Activated CD4-positive, alpha-beta T cell treated with anti-CD3 and anti-CD28 coated beads, Interleukin-10, Interleukin-2, amounts not matched to agents 100 ng/mL and 50 ng/mL, durations not matched to agents 16 hours and 8 hours (primary cell): ENCODE results near the gene PCNX1.

Experiments
- DNase-seq: peaks from one replicate; pipeline ENCODE4 v3.0.0-alpha.2; 2020

PCNX1 gene

DNA sequence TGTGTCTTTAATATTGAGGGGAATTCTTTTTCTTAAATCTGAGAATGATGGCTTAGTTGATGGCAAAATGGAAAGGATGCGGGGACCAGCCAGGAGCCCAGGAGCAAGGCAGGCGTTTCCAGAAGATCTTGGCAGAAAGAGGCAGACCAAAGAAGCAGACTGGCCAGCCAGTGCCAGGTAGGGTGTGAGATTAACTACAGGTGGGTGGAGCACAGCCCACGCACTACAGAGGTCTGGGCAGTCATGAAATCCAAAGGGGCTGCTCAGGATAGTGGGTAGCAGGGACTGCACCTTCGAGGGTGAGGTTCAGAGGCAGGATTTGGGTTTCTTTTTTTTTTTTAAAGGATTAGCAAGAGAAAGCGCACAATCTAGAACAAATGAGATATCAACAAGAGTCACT is 17.7 kb upstream of the PCNX1 start:
- no peak for DNase-seq

DNA sequence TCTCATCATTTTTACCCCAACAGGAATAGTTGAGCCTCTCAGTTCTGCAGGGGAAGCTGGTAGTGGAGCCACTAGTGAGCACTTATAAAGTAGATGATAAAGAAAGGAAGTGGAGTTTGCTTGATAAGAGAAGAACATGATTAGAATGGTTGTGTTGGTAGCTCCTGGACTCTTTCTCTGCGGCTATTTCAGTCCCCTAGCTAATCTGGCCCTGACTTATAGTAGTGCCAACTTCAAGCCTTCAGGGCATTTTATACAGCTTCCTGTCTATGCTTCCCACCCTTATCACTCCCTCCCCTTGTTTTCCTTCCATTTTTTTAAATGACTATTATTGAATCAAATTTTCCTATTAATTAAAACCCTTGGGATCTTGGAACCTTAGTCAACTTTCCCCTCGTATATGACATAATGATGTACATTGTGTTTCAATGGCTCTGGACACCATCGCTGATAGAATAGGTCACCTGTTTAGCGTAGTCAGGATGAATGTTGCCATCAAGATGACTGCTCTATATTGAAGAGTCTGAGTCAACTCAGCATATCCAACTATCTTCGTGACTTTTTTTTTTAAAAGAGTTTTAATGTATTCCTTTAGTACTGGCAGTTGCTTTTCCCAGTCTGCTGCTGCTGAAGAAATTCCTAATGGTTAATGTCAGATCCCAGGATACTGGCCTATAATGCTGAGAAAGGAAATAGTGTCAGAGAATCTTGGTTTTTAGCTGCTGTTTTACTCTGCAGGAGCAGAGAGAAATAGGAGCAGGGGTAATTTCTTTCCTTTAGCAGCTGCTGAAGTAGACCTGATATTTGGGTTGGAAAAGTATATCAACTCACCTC is 16.2 kb upstream of the PCNX1 start:
- no peak for DNase-seq

DNA sequence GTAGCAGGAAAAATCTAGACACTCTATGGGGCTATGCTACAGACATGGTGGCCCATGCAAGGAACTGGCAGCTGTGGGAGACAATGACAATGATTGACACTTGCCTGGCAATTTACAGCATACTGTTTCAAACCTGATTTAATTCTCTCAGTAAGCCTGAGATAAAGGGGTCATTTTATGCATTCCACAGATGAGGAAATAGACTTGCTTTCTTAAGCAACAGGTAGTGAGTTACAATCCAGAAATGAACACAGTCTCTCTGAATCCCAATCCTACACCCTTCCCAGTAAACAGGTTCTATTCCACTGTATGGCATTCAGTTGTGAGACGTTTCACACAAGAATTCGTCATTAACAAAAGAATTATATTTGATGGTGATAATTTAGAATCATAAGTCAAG is 15.5 kb upstream of the PCNX1 start:
- no peak for DNase-seq

DNA sequence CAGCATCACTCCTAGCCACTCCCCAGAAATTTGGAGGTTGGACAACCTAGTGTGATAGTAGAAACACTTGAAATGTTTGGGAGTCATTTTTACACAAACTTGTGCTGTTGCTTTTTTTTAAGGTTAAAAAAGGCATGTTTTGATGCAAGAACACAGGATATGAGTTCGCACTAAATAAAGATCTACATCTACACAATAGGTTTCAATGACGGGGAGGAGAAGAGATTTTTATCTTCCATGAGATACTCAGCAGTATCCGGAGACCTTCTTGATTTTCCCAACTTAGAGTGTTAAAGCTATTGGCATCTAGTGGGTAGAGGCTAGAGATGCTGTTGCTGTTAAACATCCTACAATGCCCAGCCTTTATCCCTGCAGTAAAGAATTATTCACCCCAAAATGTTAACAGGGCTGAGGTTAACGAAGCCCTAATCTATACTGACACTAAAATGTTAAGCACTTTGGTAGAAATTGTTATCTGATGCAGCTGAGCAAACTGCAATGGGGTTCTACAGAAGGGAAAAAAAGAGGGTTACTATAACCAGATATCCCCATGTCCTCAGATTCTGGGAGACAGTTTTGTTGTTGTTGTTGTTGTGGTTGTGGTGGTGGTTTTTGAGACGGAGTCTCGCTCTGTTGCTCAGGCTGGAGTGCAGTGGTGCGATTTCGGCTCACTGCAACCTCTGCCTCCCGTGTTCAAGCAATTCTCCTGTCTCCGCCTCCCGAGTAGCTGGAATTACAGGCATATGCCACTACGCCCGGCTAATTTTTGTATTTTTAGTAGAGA is 14.0 kb upstream of the PCNX1 start:
- peak; percentile 53 for DNase-seq

DNA sequence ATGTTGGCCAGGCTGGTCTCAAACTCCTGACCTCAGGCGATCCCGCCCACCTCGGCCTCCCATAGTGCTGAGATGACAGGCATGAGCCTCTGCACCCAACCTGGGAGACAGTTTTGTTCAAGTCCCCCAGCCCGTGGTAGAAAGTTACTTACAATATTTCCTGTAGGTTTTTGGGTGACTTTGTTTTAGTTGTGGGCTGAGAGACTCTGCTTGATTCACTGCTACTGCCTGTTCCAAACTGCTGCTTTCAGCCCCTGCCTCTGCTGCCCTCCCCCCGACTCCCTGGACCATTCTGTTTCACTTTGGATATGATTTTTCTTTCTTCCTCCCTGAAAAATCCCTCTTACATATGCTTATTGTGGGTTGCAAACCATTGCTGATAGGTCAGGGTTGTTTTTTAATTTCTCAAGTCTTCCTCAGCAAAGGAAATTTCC is 13.4 kb upstream of the PCNX1 start:
- DNase-seq = peak; percentile 45

DNA sequence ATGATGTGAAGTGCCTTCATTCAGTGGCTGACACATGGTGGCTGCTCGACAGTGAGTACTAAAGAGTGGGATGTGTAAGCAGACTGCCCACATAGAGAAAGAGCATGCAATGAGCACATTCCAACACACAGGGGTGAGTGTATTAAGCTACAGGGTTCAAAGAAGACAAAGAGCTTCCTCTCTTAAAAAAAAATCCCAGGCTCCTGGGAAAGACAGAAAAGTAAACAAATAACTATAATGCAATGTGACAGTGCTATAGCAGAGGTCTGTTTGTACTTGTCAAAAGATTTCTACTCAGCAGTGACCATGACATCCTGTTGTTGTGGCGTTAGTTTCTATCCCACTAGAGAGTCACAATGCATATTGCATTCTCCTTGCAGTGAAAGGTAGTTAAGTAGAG is 12.4 kb upstream of the PCNX1 start:
- no peak for DNase-seq

DNA sequence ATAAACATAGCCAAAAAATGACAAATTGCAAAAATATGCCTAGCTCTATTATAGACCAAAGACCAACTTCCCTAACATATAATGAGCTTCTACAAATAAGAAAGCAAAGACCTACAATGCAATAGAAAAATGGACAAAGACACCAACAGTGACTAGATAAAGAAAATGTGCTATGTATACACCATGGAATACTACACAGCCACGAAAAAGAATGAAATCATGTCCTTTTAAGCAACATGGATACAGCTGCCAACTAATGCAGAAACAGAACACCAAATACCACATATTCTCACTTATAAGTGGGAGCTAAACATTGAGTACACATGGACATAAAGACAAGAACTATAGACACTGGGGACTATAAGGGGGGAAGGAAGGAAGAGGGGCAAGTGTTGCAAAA is 10.9 kb upstream of the PCNX1 start:
- no peak for DNase-seq

DNA sequence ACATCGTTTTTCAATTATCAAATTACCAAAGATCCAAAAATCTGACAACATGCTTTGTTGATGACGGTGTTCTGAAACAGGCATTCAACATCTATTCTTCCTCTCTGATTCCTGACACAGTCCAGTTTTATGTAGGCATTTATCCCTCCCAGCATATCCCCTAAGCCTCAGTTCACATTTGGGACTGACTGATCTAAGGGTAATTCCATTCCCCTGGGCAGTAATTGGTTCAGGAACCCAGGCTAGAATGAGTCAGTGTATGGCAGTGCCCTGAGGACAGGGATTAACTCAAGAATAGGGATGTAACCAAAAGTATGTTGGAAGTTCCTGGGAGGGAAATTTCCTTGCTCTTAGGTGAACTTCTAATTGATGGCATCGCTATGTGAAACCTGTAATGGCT is 10.3 kb upstream of the PCNX1 start:
- DNase-seq = no peak

DNA sequence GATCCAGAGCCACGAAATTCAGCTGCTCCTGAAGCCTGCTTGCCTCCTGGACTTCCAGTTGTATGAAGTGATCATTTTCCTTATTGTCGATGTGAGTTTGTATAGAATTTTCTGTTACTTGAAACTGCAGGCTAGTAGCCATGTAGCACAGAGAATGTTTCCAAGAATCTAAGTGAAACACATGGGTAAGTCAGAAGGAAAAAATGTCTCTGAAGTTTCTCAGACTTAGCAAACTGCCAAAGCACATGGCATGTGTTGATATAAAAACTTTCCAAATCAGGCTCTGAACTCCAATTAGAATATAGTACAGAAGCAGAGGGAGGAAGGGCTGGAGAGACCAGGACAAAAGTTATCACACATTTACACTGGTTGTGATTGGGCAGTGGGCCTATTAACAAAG is 9.8 kb upstream of the PCNX1 start:
- DNase-seq = no peak

DNA sequence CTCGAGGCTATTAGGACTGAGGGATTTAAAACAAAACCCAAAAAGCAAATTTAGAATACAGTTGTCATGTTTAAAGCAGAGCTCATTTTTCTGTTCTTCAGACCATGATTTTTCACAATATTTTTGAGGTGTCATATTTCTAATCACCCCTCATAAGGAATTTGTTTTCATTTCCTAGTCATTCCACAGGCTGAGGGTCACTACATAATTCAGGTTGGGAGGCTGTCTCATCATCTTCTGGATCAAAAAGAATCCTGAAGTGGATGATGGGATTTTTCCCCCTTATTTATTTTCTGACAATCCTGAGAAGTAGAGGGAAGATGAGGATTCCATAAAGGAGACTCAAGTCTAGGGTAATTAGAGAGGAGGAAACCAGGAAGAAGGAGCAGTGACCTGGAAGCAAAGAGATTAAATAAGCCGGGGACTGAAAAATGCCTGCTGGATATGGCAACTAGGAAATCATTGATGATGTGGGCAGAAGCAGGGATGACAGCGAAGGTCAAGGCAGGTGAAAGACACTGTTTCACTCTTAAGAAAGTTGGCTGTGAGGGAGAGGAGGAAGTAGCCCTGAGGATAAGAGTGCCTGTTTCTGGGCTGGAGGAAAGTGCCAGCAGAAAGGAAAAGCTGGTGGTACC is 9.0 kb upstream of the PCNX1 start:
- DNase-seq = no peak

DNA sequence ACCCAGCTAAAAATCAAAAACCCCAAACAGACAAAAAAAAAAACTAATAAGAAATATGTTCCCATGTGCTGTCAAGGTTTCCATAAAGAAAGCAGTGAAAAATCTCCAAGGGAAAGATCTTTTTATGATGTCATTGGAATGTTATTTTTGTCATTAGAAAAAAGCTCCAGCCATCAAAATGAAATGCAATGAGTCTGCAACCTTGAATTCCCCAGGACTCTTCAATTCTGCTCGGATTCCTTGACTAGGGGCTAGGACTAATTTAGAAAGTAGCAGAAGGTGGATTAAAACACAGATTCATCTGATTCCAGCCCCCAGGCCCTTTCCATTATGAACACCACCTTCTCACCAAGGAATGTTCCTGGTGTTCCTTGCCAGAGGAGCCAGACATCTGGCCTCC is 6.0 kb upstream of the PCNX1 start:
- no peak for DNase-seq

DNA sequence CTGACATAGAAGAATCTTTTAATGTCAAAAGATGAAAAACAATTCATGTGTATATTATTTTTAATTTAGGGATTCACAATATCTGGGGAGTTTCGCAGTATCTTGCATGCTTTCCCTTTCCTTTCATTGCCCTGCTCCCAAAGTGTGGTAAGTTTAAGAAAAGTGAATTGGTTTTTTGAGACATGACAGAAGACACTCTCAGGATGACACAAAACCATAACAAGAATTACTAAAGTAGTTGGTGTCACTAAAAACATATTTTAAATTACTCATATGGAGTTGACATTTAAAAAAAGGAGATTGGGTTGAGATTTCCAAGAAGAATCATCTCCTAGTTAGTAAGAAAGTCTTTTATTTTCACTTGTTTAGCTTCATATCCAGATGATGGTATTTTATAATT is 5.1 kb upstream of the PCNX1 start:
- DNase-seq = peak; percentile 75

DNA sequence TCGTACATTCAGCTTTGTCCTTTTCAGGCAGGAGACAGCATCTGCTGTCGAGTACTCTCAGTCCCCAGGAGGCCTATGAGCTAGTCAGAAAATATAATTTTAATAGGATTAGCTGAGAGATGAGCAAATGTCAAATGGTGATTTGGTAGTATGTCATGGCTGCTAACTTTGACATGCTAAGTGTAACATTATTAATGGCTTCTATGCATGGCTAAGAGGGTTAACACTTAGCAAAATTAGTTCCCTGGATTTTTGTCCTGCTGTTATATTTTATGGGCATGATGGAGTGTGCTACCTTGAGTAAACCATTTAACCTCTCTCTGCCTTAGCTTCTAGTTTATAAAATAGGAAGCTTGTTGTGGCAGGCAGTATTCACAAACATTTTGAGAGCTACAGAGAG is 2.9 kb upstream of the PCNX1 start:
- DNase-seq = no peak

DNA sequence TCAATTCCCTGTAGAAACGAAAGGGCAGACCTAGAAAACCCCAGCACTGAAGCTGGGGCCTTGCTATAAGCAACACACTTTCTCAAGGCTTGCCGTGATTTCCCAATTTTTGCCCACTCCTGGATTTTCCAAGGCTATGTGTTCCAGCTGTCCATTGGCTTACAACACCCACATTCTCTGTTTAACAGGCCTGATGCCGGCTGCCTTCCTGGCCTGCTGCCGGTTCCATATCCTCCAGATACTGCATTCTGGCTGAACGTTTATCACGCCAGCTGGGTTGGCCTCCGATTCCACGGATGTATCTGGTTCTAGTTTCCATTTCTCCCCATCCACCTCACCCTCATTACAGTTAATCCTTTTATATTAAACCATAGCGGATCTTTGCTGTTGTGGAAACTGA is 2.0 kb upstream of the PCNX1 start:
- no peak for DNase-seq

DNA sequence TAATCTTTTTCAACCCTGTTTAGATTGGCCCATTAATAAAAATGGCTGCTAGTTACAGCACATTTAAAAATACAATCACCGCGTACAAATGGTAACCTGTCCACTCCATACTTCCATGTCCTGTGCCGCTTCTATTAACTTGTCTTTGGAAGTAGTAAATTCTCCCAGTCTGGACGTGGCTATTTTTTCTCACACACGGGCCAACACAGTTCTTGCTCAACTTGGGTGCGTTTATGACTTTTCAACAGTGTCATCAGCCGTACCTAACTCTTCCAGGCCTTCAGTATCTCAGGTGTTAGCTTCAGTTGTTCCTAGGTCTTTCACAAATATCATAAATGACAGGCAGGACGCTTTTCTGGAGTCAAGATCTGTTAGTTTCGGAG is 475 bp upstream of the PCNX1 start:
- no peak for DNase-seq

DNA sequence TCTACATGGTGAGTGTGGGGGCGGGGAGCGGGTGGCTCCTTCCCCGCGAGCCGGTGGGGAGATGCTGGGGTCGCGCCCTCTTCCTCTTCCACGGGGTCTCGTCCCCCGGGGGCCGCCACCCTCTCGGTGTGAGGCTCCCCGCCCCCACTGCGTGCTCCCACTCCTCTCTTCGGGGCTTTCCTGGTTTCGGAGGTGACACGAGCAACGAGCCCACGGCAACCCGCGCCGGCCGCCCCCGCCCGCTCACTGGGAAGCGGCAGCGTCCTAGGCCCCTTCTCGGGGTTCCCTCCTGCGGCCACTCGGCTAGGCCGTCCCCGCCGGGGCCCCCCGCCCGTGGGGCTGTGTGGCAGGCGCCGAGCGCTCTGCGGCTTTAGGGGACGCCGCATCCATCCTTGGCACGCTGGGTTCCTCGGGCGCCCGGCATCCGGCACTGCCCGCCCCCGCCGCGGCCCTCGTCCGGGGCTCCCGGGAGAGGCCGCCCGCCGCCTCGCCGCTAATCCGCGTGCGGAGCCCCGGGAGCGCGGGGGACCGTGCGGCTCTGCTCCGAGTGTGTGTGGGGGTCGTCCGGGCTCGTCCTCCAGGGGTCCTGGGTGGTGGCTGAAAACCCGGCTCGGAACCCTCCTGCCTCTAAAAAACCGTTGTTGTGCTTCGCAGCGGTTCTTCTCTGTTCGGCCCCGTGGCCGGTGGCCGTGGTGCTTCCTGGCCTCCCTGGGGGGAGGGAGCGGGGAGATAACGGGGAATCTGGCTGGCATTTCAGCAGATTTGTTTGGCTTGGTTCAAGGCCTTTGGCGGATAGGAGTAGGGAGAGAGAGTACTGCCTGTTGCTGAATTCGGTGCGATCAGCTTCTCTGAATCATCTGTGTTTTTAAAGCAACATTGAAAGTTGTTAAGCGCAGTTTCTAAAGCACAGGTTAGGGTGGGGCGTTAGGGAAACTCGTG is 1.0 kb downstream of the PCNX1 start:
- peak; percentile 60 for DNase-seq

DNA sequence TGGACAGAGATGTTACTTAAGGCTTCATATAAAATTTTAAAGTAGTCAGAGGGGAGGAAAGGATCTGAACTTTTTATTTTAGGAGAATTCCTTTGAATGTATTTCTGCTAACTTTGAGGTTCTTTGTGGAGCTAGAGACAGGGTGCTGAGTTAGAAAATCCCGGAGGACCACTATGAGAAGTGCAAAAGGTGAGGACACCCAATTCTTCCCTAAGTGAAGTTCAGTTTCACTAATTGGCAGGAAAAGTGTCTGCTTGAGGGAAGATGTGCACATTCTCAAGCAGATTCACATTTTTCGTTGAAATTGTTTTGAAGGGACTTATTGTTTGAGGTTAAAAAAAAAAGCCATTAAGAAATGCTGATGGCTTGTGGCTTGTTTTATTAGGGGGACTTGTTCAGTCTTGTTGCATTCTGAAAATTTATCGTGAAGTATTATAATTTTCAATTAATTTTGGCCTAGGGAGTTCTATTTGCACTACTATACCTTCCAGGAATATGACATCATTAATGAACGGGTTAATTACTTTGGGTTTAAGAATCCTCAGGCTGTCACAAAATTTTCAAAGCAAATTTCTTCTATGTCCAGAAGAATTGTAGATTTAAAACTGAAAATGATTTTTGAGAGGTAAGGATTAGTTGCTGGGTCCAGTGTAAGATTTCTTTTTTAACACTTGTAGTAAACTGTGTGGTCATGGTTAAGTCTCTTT is 1.8 kb downstream of the PCNX1 start:
- DNase-seq = no peak

DNA sequence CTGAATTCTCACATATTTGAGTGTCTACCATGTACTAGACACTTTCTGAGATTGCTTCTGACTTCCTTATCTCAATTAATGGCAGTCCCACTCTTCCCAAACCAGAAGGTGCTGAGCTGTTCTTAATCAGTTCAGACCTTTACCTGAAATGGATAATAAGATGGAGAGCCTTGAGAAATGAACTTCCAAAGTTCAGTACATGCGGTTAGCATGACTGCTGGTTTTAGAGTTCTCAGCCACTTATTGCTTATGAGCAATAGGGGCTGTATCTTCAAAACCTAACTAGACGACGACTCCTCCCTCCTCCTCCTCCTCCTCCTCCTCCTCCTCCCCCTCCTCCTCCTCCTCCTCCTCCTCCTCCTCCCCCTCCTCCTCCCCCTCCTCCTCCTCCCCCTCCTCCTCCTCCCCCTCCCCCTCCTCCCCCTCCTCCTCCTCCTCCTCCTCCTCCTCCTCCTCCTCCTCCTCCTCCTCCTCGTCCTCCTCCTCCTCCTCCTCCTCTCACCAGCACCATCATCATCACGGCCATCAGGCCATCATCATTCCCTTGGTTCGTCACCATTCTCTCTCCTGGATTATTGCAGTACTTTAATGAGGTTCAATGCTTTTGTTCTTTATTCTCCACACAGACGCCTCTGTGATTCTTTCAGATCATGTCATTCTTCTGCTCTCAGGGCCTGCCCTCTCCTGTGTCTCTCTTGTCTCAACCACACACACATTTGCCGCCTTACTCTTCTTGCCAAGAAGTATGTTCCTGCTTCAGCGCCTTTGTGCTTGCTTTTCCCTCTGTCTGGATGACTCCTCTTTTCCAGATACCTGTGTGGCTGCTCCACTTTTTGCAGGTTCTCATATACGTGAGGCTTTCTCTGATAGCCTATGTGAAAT is 2.7 kb downstream of the PCNX1 start:
- peak; percentile 50 for DNase-seq

DNA sequence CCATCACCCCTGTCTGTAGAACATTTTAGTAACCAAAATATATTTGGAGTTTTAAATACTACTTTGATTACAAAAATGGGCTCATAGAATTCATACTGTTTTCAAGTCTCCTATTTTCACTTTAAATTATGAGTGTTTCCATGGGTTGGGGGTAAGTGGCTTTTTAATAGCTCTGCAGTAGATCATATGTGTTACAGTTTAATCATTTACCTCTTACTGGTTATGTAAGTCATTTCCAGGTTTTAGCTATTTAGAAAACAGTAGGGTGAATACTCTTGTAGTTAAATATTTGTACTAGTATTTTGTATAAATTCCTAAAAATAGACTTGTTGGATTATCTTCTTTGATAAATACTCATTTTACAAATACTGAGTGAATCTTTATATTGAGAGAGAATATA is 8.2 kb downstream of the PCNX1 start:
- DNase-seq = no peak

DNA sequence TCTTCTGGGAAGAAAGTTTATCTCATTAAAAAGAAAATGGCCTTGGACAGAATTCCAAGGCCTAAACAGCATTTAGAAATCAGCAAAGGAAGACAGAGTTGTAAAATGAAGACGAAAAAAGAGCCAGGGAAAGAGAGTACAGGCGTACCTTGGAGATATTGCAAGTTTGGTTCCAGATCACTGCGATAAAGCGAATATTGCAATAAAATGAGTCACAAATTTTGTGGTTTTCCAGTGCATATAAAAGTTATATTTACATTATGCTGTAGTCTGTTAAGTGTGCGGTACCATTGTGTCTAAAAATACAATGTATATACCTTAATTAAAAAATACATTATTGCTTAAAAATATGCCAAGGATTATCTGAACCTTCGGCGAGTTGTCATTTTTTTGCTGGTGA is 9.0 kb downstream of the PCNX1 start:
- no peak for DNase-seq

DNA sequence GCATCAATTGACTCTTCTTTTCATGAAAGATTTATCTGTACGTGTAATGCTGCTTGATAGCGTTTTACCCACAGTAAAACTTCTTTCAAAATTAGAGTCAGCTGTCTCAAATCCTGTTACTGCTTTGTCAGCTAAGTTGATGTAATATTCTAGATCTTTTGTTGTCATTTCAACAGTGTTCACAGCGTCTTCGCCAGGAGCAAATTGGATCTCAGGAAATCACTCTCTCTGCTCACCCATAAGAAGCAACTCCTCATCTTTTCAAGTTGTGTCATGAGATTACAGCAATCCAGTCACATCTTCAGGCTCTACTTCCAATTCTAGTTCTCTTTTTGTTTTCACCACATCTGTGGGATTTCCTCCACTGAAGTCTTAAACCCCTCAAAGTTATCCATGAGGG is 9.5 kb downstream of the PCNX1 start:
- no peak for DNase-seq
